ENCODE measurements around the gene TPGS2.

DNA sequence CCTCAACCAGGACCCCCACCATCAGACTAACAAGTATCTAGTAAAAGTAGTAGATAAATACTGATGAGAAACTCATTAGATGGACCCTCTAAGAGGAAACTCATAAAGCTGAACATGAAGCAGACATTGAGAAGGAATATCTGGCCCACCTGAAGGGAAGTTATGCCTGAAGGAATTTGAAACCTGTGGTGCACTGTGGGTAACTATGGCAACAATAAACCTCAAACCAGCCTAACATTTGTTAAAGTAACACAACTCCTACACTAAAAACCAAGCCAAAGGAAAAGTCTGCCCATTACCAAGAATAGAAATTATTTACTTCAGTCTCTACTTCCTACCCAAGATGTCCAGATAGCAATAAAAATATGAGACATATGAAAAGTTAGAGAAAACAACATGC is 43.5 kb upstream of the TPGS2 start:
- TF ChIP-seq, protein P1, sequence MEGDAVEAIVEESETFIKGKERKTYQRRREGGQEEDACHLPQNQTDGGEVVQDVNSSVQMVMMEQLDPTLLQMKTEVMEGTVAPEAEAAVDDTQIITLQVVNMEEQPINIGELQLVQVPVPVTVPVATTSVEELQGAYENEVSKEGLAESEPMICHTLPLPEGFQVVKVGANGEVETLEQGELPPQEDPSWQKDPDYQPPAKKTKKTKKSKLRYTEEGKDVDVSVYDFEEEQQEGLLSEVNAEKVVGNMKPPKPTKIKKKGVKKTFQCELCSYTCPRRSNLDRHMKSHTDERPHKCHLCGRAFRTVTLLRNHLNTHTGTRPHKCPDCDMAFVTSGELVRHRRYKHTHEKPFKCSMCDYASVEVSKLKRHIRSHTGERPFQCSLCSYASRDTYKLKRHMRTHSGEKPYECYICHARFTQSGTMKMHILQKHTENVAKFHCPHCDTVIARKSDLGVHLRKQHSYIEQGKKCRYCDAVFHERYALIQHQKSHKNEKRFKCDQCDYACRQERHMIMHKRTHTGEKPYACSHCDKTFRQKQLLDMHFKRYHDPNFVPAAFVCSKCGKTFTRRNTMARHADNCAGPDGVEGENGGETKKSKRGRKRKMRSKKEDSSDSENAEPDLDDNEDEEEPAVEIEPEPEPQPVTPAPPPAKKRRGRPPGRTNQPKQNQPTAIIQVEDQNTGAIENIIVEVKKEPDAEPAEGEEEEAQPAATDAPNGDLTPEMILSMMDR (IDR thresholded peaks at IDR 0.05; ENCODE audit: insufficient read depth, low read length, poor library complexity, severe bottlenecking), result no peak
- TF ChIP-seq EZH2phosphoT487 (conservative IDR thresholded peaks at IDR 0.05; ENCODE audit: low read length), result no peak

All from SU-DHL-6 (cell line).